ENCODE data around the gene PRKAA1. TPM values are rescaled to one million over a fixed set of nuclear protein-coding genes. Genes with fewer than 3 reads are reported as not detected.
"Not testable (repeated sequence)": the region's sequence is repeated elsewhere in the genome, so short reads cannot be mapped to it uniquely, and the experiment has no call there.

PRKAA1 gene
- total RNA-seq, 1 experiment from 2014 or later, result 53.0 TPM

- Histone ChIP-seq H3K79me2 (ENCODE audit: low read length) (peaks cover 10% of the 10 kb centered on the region), H3K36me3 (ENCODE audit: insufficient read depth, low read length) (no peaks in the 10 kb centered on the region), H3K4me2 (ENCODE audit: low read depth, low read length, poor library complexity, severe bottlenecking) (no peak overlapping the region), H3K9me2 (replicated peaks; ENCODE audit: insufficient read depth, low read length) (no peaks in the 10 kb centered on the region), H4K20me1 (ENCODE audit: insufficient read depth, low read depth, low read length) (no peaks in the 10 kb centered on the region), H3K27ac (ENCODE audit: low read length) (no peak overlapping the region), H3K27me3 (ENCODE audit: low read length) (no peaks in the 10 kb centered on the region), H3K4me1 (ENCODE audit: low read length) (peaks cover 15% of the 10 kb centered on the region), H2AFZ (ENCODE audit: low read length) (no peak overlapping the region), H3K9me3 (ENCODE audit: low read length) (no peaks in the 10 kb centered on the region), H3K9ac (ENCODE audit: low read length) (no peak overlapping the region), H3K4me3 (ENCODE audit: low read length) (no peak overlapping the region)
- no peak for DNase-seq
These were observed 3.8 kb upstream of the PRKAA1 start for GRCh38 chr5:40801771-40802562.

- no peaks in the 10 kb centered on the region for H3K9me2 ChIP-seq (replicated peaks; ENCODE audit: insufficient read depth, low read length)
- no peaks in the 10 kb centered on the region for H3K9me3 ChIP-seq (ENCODE audit: low read length)
- no peaks in the 10 kb centered on the region for H4K20me1 ChIP-seq (ENCODE audit: insufficient read depth, low read depth, low read length)
- H3K4me2 ChIP-seq (ENCODE audit: low read depth, low read length, poor library complexity, severe bottlenecking), result peak overlapping the region; percentile 84
- H3K4me3 ChIP-seq (ENCODE audit: low read length), result peak overlapping the region; percentile 97
- peaks cover 6% of the 10 kb centered on the region for H3K36me3 ChIP-seq (ENCODE audit: insufficient read depth, low read length)
- no peaks in the 10 kb centered on the region for H3K27me3 ChIP-seq (ENCODE audit: low read length)
- no peak overlapping the region for H2AFZ ChIP-seq (ENCODE audit: low read length)
- peaks cover 24% of the 10 kb centered on the region for H3K4me1 ChIP-seq (ENCODE audit: low read length)
- DNase-seq, result no peak
- H3K79me2 ChIP-seq (ENCODE audit: low read length), result peaks cover 37% of the 10 kb centered on the region
- peak overlapping the region; percentile 97 for H3K9ac ChIP-seq (ENCODE audit: low read length)
- H3K27ac ChIP-seq (ENCODE audit: low read length), result no peak overlapping the region
These were observed 1.1 kb upstream of the PRKAA1 start for GRCh38 chr5:40799258-40799657.

- Histone ChIP-seq H3K27me3 (ENCODE audit: low read length) (no peaks in the 10 kb centered on the region), H3K9me3 (ENCODE audit: low read length) (no peaks in the 10 kb centered on the region), H3K4me1 (ENCODE audit: low read length) (peaks cover 24% of the 10 kb centered on the region), H4K20me1 (ENCODE audit: insufficient read depth, low read depth, low read length) (no peaks in the 10 kb centered on the region), H3K4me2 (ENCODE audit: low read depth, low read length, poor library complexity, severe bottlenecking) (peak overlapping the region; percentile 84), H3K9ac (ENCODE audit: low read length) (peak overlapping the region; percentile 97), H3K27ac (ENCODE audit: low read length) (no peak overlapping the region), H2AFZ (ENCODE audit: low read length) (peak overlapping the region; percentile 100), H3K79me2 (ENCODE audit: low read length) (peaks cover 41% of the 10 kb centered on the region), H3K36me3 (ENCODE audit: insufficient read depth, low read length) (peaks cover 6% of the 10 kb centered on the region), H3K4me3 (ENCODE audit: low read length) (peak overlapping the region; percentile 97), H3K9me2 (replicated peaks; ENCODE audit: insufficient read depth, low read length) (no peaks in the 10 kb centered on the region)
- DNase-seq, result no peak
These were observed 632 bp upstream of the PRKAA1 start for GRCh38 chr5:40798801-40799210.

- Histone ChIP-seq H4K20me1 (ENCODE audit: insufficient read depth, low read depth, low read length) (no peaks in the 10 kb centered on the region), H3K36me3 (ENCODE audit: insufficient read depth, low read length) (peaks cover 8% of the 10 kb centered on the region), H3K4me2 (ENCODE audit: low read depth, low read length, poor library complexity, severe bottlenecking) (peak overlapping the region; percentile 88), H3K9me2 (replicated peaks; ENCODE audit: insufficient read depth, low read length) (no peaks in the 10 kb centered on the region), H3K27ac (ENCODE audit: low read length) (peak overlapping the region; percentile 83), H3K79me2 (ENCODE audit: low read length) (peaks cover 55% of the 10 kb centered on the region), H3K9ac (ENCODE audit: low read length) (peak overlapping the region; percentile 97), H2AFZ (ENCODE audit: low read length) (no peak overlapping the region), H3K27me3 (ENCODE audit: low read length) (no peaks in the 10 kb centered on the region), H3K4me3 (ENCODE audit: low read length) (peak overlapping the region; percentile 82), H3K4me1 (ENCODE audit: low read length) (peaks cover 24% of the 10 kb centered on the region), H3K9me3 (ENCODE audit: low read length) (no peaks in the 10 kb centered on the region)
- DNase-seq, result peak; percentile 89
These were observed 732 bp downstream of the PRKAA1 start for GRCh38 chr5:40797273-40798011.

- Histone ChIP-seq H3K9ac (ENCODE audit: low read length) (peak overlapping the region; percentile 97), H2AFZ (ENCODE audit: low read length) (no peak overlapping the region), H3K36me3 (ENCODE audit: insufficient read depth, low read length) (peaks cover 8% of the 10 kb centered on the region), H4K20me1 (ENCODE audit: insufficient read depth, low read depth, low read length) (no peaks in the 10 kb centered on the region), H3K27me3 (ENCODE audit: low read length) (no peaks in the 10 kb centered on the region), H3K4me2 (ENCODE audit: low read depth, low read length, poor library complexity, severe bottlenecking) (peak overlapping the region; percentile 88), H3K9me3 (ENCODE audit: low read length) (no peaks in the 10 kb centered on the region), H3K9me2 (replicated peaks; ENCODE audit: insufficient read depth, low read length) (no peaks in the 10 kb centered on the region), H3K79me2 (ENCODE audit: low read length) (peaks cover 64% of the 10 kb centered on the region), H3K27ac (ENCODE audit: low read length) (peak overlapping the region; percentile 83; the same call in 1 of the 2 replicates), H3K4me1 (ENCODE audit: low read length) (peaks cover 24% of the 10 kb centered on the region), H3K4me3 (ENCODE audit: low read length) (peak overlapping the region; percentile 82)
- DNase-seq, result peak; percentile 43
These were observed 1.7 kb downstream of the PRKAA1 start for GRCh38 chr5:40796487-40796889.

GRCh38 chr5:40794877-40795276, 3.3 kb downstream of the PRKAA1 start:
- H3K9me3 ChIP-seq (ENCODE audit: low read length); DNase-seq; H3K27me3 ChIP-seq (ENCODE audit: low read length); H3K27ac ChIP-seq (ENCODE audit: low read length); H3K9me2 ChIP-seq (replicated peaks; ENCODE audit: insufficient read depth, low read length); H3K36me3 ChIP-seq (ENCODE audit: insufficient read depth, low read length); H3K4me2 ChIP-seq (ENCODE audit: low read depth, low read length, poor library complexity, severe bottlenecking); H4K20me1 ChIP-seq (ENCODE audit: insufficient read depth, low read depth, low read length); H3K4me3 ChIP-seq (ENCODE audit: low read length); H3K9ac ChIP-seq (ENCODE audit: low read length); H2AFZ ChIP-seq (ENCODE audit: low read length): not testable (repeated sequence)
- Histone ChIP-seq H3K79me2 (ENCODE audit: low read length) (peaks cover 80% of the 10 kb centered on the region), H3K4me1 (ENCODE audit: low read length) (peaks cover 24% of the 10 kb centered on the region)

GRCh38 chr5:40794340-40794739, 3.8 kb downstream of the PRKAA1 start:
- H3K9ac ChIP-seq (ENCODE audit: low read length); H4K20me1 ChIP-seq (ENCODE audit: insufficient read depth, low read depth, low read length); DNase-seq: not testable (repeated sequence)

GRCh38 chr5:40792691-40793090, 5.5 kb downstream of the PRKAA1 start:
- H3K27me3 ChIP-seq (ENCODE audit: low read length); H2AFZ ChIP-seq (ENCODE audit: low read length); H3K9me3 ChIP-seq (ENCODE audit: low read length); H3K9me2 ChIP-seq (replicated peaks; ENCODE audit: insufficient read depth, low read length); H3K9ac ChIP-seq (ENCODE audit: low read length); H3K27ac ChIP-seq (ENCODE audit: low read length); H3K4me3 ChIP-seq (ENCODE audit: low read length); H4K20me1 ChIP-seq (ENCODE audit: insufficient read depth, low read depth, low read length); H3K4me1 ChIP-seq (ENCODE audit: low read length); H3K4me2 ChIP-seq (ENCODE audit: low read depth, low read length, poor library complexity, severe bottlenecking); DNase-seq: not testable (repeated sequence)
- peaks cover 100% of the 10 kb centered on the region for H3K79me2 ChIP-seq (ENCODE audit: low read length)
- peaks cover 20% of the 10 kb centered on the region for H3K36me3 ChIP-seq (ENCODE audit: insufficient read depth, low read length)

More at GRCh38 chr5:40794340-40794739, 3.8 kb downstream of the PRKAA1 start:
- H3K4me1 ChIP-seq (ENCODE audit: low read length), result peaks cover 19% of the 10 kb centered on the region
- H3K9me2 ChIP-seq (replicated peaks; ENCODE audit: insufficient read depth, low read length); H3K4me3 ChIP-seq (ENCODE audit: low read length); H3K27ac ChIP-seq (ENCODE audit: low read length); H3K4me2 ChIP-seq (ENCODE audit: low read depth, low read length, poor library complexity, severe bottlenecking); H3K27me3 ChIP-seq (ENCODE audit: low read length); H3K36me3 ChIP-seq (ENCODE audit: insufficient read depth, low read length); H2AFZ ChIP-seq (ENCODE audit: low read length); H3K9me3 ChIP-seq (ENCODE audit: low read length): not testable (repeated sequence)
- H3K79me2 ChIP-seq (ENCODE audit: low read length), result peaks cover 86% of the 10 kb centered on the region
